Uterus (tissue), 2 donors: ENCODE data around the gene P2RY12.

Experiments used
- CTCF ChIP-seq, 4 experiments: fragments of 200-600 bp in 2 of 4; fragments of 450-650 bp in 2 of 4; sonication (generic) in 2 of 4; IDR thresholded peaks; one replicate each; pipeline ENCODE4 v1.5.1; 2016 to 2019; ENCODE audit warnings: antibody characterized with exemption in 4 of 4, mild to moderate bottlenecking in 2 of 4, moderate library complexity in 1 of 4
- POLR2A ChIP-seq, 2 donors: fragments of 450-650 bp; IDR thresholded peaks; one replicate each; pipeline ENCODE4 v1.6.1; 2016; ENCODE audit warnings: antibody characterized with exemption in 2 of 2, mild to moderate bottlenecking in 1 of 2, moderate library complexity in 1 of 2

- TF ChIP-seq CTCF (IDR thresholded peaks at IDR 0.05) (no peak), POLR2A (IDR thresholded peaks at IDR 0.05) (no peak)
Observed at GRCh38 chr3:151309566-151309965, 75.0 kb downstream of the P2RY12 start.
